Fibroblast of pulmonary artery (primary cell): ENCODE data around the gene APBA1.

Experiments used
- DNase-seq: peaks from one replicate; pipeline ENCODE4 v3.0.0-alpha.2; 2010; ENCODE audit warnings: low read depth
- H3K4me3 ChIP-seq: replicated peaks from 2 replicates; pipeline ENCODE4 v1.5.1; 2011; ENCODE audit warnings: low read depth, mild to moderate bottlenecking, control low read depth, low read length, moderate library complexity
- CTCF ChIP-seq: IDR thresholded peaks from 2 replicates; pipeline ENCODE4 v1.5.1; 2011; ENCODE audit warnings: mild to moderate bottlenecking, control low read depth, low read length, inconsistent platforms; ENCODE audit errors: missing control alignments

APBA1 gene

GRCh38 chr9:69615880-69616279 is 56.3 kb downstream of the APBA1 start:
- no peak for DNase-seq
- no peak for TF ChIP-seq CTCF
- H3K4me3 ChIP-seq = no peak overlapping the region

GRCh38 chr9:69611221-69611620 is 61.0 kb downstream of the APBA1 start:
- no peak for TF ChIP-seq CTCF
- DNase-seq = no peak
- H3K4me3 ChIP-seq = no peak overlapping the region

GRCh38 chr9:69609156-69609555 is 63.0 kb downstream of the APBA1 start:
- DNase-seq = no peak
- no peak for TF ChIP-seq CTCF
- no peak overlapping the region for H3K4me3 ChIP-seq

GRCh38 chr9:69606089-69606488 is 66.1 kb downstream of the APBA1 start:
- no peak for TF ChIP-seq CTCF
- H3K4me3 ChIP-seq = no peak overlapping the region
- no peak for DNase-seq

- no peak overlapping the region for H3K4me3 ChIP-seq
- no peak for TF ChIP-seq CTCF
- DNase-seq = no peak
These were observed 66.8 kb downstream of the APBA1 start for GRCh38 chr9:69605406-69605805.

GRCh38 chr9:69604568-69605219 is 67.5 kb downstream of the APBA1 start:
- no peak for DNase-seq
- TF ChIP-seq CTCF = no peak
- no peak overlapping the region for H3K4me3 ChIP-seq

GRCh38 chr9:69603656-69604055 is 68.5 kb downstream of the APBA1 start:
- no peak for TF ChIP-seq CTCF
- DNase-seq = no peak
- no peak overlapping the region for H3K4me3 ChIP-seq
